ENCODE measurements around the gene UBE2D4. TPM values are rescaled to one million over a fixed set of nuclear protein-coding genes. Genes with fewer than 3 reads are reported as not detected.

The UBE2D4 gene
- total and polyA plus RNA-seq, 9 of the 15 experiments (the other 6 are each of a cell fraction or from before 2014, with no cell fraction given), result 3.3 to 16.2 (median 7.5) TPM

DNA sequence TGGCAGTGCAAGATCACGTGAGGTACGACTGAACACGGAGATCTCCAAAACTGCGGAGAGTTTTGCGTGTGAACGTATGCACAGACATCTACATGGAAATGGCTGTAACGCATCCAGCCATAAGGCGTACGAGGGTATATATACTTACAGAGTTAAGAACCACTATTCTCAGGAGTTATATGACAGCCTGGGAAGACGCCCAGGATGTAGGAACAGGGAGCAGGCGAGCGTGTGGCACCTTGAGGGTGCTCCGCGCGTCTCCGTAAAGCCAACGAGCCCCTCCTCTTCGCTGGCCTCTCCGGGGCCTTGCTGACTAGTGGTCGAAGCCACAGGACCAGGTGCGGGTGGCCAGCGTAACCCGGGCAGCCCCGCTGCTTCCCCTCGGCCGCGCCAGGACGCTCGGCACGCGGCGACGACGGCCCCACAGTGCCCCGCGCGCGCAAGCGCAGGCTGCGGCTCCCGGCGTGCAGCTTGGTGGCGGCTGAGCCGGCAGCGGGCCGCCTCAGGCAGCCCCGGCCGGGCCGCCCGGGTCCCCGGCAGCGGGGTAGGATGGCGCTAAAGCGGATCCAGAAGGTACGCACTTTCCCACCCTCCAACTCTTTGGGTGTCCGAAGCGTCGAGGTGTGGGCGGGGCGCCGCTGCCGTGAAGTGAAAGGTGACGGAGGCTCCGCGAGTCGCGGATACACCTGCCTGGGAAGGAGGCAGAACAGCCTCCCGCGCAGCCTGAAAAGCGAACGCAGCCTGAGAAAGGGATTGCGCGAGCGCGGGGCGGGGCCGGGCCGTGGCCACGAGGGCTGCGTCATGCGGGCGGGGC, at the start of gene UBE2D4 (continued):
- TF ChIP-seq LCOR (CRISPR knock-in tag; IDR thresholded peaks at IDR 0.05) (peak; percentile 65), ID3 (CRISPR knock-in tag; IDR thresholded peaks at IDR 0.05) (no peak), ID3 (tag; IDR thresholded peaks at IDR 0.05) (peak; percentile 79), RNF2 (IDR thresholded peaks at IDR 0.05) (peak; percentile 56; the same call in 1 of the 2 replicates), TOE1 (IDR thresholded peaks at IDR 0.05; ENCODE audit: borderline replicate concordance) (peak; percentile 79), TOE1 (CRISPR knock-in tag; IDR thresholded peaks at IDR 0.05; ENCODE audit: borderline replicate concordance, low read depth) (no peak), EZH2 (IDR thresholded peaks at IDR 0.05; ENCODE audit: borderline replicate concordance, low read depth, low read length) (no peak), BACH1 (tag; IDR thresholded peaks at IDR 0.05) (0 out of 2 replicates have a peak, but pooled peaks have one; percentile 22), ZNF551 (CRISPR knock-in tag; IDR thresholded peaks at IDR 0.05) (no peak), EP400 (IDR thresholded peaks at IDR 0.05) (peak; percentile 92), POU5F1 (IDR thresholded peaks at IDR 0.05; ENCODE audit: borderline replicate concordance, low read depth, low read length, partially characterized antibody) (no peak), KDM2B (CRISPR knock-in tag; IDR thresholded peaks at IDR 0.05) (0 out of 2 replicates have a peak, but pooled peaks have one; percentile 32), TEAD4 (IDR thresholded peaks at IDR 0.05; ENCODE audit: low read length) (peak; percentile 34; the same call in 1 of the 2 replicates), TEAD4 (CRISPR knock-in tag; IDR thresholded peaks at IDR 0.05; ENCODE audit: borderline replicate concordance) (peak; percentile 94; the same call in 1 of the 2 replicates), SAFB (IDR thresholded peaks at IDR 0.05; ENCODE audit: borderline replicate concordance, low read depth, low read length) (0 out of 2 replicates have a peak, but pooled peaks have one; percentile 34), GTF3C2 (IDR thresholded peaks at IDR 0.05; ENCODE audit: borderline replicate concordance, extremely low read depth, insufficient read length) (no peak), IRF1 (CRISPR knock-in tag; IDR thresholded peaks at IDR 0.05; ENCODE audit: borderline replicate concordance) (peak; percentile 57; the same call in 1 of the 2 replicates)
